DND-41 (cell line): Measurements from ENCODE around the gene RGR.

Experiments used
- ATAC-seq: fragments of 200-7000 bp; cut with Tn5 transposase; 3 replicates; pipeline ENCODE4 v1.9.1; 2021; ENCODE audit warnings: low read depth; ENCODE audit not compliant: insufficient read depth
- DNase-seq: peaks from one replicate; pipeline ENCODE4 v3.0.0-alpha.2; 2020
- H2AFZ ChIP-seq: 2 replicates; pipeline ENCODE4 v1.6.0; 2012; ENCODE audit warnings: low read depth, low read length
- H3K27ac ChIP-seq: 2 replicates; pipeline ENCODE4 v1.5.1; 2012; ENCODE audit warnings: low read length, inconsistent platforms
- H3K27me3 ChIP-seq: fragments of 200-600 bp; sonication (generic); 2 replicates; pipeline ENCODE4 v1.6.0; 2012; ENCODE audit warnings: low read length, mild to moderate bottlenecking, inconsistent platforms; ENCODE audit not compliant: insufficient read depth, poor library complexity
- H3K36me3 ChIP-seq: 2 replicates; pipeline ENCODE4 v1.5.1; 2012; ENCODE audit warnings: low read length, inconsistent platforms; ENCODE audit not compliant: insufficient read depth
- H3K4me1 ChIP-seq: 2 replicates; pipeline ENCODE4 v1.5.1; 2012; ENCODE audit warnings: mild to moderate bottlenecking, low read length; ENCODE audit not compliant: insufficient read depth
- H3K4me2 ChIP-seq: 2 replicates; pipeline ENCODE4 v1.6.0; 2012; ENCODE audit warnings: mild to moderate bottlenecking, moderate library complexity, low read length, inconsistent platforms; ENCODE audit not compliant: insufficient read depth
- H3K4me3 ChIP-seq, 2 experiments: fragments of 200-600 bp in 1 of 2; shearing (Covaris generic) in 1 of 2; 2 replicates each; pipeline ENCODE4 v1.5.1; 2012 to 2016; ENCODE audit warnings: inconsistent platforms in 2 of 2, low read length in 2 of 2, mild to moderate bottlenecking in 2 of 2, low read depth in 1 of 2, moderate library complexity in 1 of 2
- H3K79me2 ChIP-seq: 2 replicates; pipeline ENCODE4 v1.6.0; 2012; ENCODE audit warnings: low read length, inconsistent platforms; ENCODE audit not compliant: insufficient read depth
- H3K9ac ChIP-seq: 2 replicates; pipeline ENCODE4 v1.6.0; 2012; ENCODE audit warnings: low read depth, mild to moderate bottlenecking, inconsistent platforms, low read length, moderate library complexity
- H3K9me3 ChIP-seq: 2 replicates; pipeline ENCODE4 v1.5.1; 2012; ENCODE audit warnings: low read length, moderate library complexity, mild to moderate bottlenecking, inconsistent platforms; ENCODE audit not compliant: insufficient read depth, severe bottlenecking
- H4K20me1 ChIP-seq: 2 replicates; pipeline ENCODE4 v1.6.0; 2012; ENCODE audit warnings: low read length; ENCODE audit not compliant: insufficient read depth
- EZH2 ChIP-seq: IDR thresholded peaks from 3 replicates; pipeline ENCODE4 v1.6.1; 2012; ENCODE audit warnings: borderline replicate concordance, low read depth, mild to moderate bottlenecking, moderate library complexity, low read length, inconsistent platforms; ENCODE audit not compliant: severe bottlenecking
- TF ChIP-seq, protein P1 (sequence below): IDR thresholded peaks from 2 replicates; pipeline ENCODE4 v1.5.1; 2012; ENCODE audit warnings: borderline replicate concordance, low read length, moderate library complexity, mild to moderate bottlenecking; ENCODE audit not compliant: poor library complexity, severe bottlenecking; ENCODE audit errors: extremely low read depth

RGR gene

DNA sequence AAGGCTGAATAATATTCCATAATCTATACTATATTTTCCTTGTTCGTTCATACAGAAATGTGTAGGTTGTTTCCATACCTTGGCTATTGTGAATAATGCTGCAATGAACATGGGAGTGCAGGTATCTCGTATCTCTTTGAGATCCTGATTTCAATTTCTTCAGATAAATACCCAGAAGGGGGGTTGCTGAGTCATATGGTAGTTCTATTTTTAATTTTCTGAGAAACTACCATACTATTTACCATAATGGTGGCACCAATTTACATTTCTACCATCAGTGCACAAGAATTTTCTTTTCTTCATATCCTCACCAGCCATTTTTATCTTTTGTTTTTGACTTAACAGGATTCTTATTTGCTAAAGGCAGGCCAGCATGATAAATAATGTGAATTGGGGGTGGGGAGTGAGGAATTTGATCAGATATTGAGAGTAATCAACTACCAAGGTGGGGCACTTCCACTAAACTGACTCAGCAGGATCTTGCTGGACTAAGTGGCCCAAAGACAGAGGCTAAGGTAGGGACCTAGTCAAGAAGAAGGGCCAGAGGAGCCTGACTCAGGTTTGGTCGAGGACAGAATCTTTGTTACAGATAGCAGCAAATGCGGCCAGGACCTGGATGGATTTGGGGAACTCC lies 62.0 kb downstream of the RGR start:
- Histone ChIP-seq H3K4me1 (peaks cover 45% of the 10 kb centered on the region), H3K4me3 (no peak overlapping the region), H3K27me3 (no peaks in the 10 kb centered on the region), H3K27ac (peak overlapping the region; percentile 86), H4K20me1 (no peaks in the 10 kb centered on the region), H3K9ac (no peak overlapping the region), H2AFZ (no peak overlapping the region), H3K4me2 (no peak overlapping the region), H3K79me2 (no peaks in the 10 kb centered on the region), H3K36me3 (no peaks in the 10 kb centered on the region), H3K9me3 (no peaks in the 10 kb centered on the region)
- ATAC-seq (no peak), DNase-seq (no peak)
- no peak for TF ChIP-seq EZH2
- TF ChIP-seq, protein P1, sequence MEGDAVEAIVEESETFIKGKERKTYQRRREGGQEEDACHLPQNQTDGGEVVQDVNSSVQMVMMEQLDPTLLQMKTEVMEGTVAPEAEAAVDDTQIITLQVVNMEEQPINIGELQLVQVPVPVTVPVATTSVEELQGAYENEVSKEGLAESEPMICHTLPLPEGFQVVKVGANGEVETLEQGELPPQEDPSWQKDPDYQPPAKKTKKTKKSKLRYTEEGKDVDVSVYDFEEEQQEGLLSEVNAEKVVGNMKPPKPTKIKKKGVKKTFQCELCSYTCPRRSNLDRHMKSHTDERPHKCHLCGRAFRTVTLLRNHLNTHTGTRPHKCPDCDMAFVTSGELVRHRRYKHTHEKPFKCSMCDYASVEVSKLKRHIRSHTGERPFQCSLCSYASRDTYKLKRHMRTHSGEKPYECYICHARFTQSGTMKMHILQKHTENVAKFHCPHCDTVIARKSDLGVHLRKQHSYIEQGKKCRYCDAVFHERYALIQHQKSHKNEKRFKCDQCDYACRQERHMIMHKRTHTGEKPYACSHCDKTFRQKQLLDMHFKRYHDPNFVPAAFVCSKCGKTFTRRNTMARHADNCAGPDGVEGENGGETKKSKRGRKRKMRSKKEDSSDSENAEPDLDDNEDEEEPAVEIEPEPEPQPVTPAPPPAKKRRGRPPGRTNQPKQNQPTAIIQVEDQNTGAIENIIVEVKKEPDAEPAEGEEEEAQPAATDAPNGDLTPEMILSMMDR, result no peak

DNA sequence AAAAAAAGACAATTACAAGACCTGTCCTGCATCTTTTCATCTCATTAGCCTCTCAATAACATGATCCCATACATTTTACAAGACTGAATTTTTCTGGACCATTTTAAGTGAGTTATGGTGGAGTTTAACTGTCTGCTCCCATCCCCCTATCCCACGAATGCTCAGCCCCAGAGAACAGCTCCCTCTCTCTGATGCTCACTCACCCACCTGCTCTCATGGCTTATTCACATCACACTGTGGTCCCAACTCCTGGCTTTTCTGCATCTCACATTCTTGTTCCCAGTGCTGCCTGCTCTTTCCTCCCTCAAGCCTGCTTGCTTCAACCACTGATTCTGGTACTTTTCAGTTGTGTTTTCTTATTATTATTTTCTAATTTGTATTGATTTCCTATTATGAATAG lies 63.2 kb downstream of the RGR start:
- Histone ChIP-seq H3K9ac (no peak overlapping the region), H3K4me1 (peaks cover 45% of the 10 kb centered on the region), H3K27me3 (no peaks in the 10 kb centered on the region), H3K4me3 (no peak overlapping the region), H4K20me1 (no peaks in the 10 kb centered on the region), H3K4me2 (peak overlapping the region; percentile 61; the same call in 1 of the 2 replicates), H3K9me3 (no peaks in the 10 kb centered on the region), H3K79me2 (no peaks in the 10 kb centered on the region), H3K27ac (peak overlapping the region; percentile 86), H3K36me3 (no peaks in the 10 kb centered on the region), H2AFZ (no peak overlapping the region)
- ATAC-seq, result peak; percentile 47
- peak; percentile 61 for DNase-seq
- no peak for TF ChIP-seq EZH2
- TF ChIP-seq, protein P1, result peak; percentile 28

DNA sequence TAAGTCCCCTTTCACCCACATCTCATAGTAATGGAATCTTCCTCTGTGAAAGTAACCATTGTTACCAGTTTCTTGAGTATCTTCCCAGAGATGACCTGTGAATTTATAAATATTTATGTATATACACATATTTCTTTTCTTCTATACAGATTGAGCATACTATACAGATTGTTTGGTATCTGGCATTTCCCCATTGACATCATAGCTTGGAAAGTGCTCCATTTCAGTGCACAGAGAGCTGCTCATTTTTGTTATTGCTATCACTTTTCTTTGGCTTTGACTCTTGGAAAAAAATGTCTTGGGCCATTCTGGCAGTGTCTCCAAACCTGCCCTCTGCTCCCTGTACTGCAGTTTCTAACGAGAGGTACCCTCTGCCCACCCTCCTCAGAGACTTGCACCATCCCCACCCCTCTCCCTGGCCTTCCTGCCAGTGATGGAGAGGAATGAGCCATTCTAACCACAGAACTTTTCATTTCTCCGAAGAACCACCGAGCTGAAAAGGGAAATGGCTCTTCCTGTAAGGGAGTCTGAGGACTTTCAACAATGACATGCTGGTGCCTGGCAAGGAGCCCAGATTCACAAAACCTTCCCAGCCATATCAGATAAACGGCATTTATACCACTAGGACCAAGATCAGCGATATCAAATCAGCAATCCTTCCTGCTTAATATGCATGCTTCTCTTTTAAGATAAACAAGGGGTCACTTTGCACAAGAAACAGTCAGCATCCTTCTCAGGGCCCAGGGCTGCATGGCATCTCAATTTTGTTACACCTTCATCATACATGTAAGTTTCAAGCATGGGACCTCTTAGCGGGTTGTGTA lies 63.8 kb downstream of the RGR start:
- H3K4me3 ChIP-seq, result peak overlapping the region in 1 of 2 experiments; percentile 38; a peak in 2 of 4 replicates
- peaks cover 45% of the 10 kb centered on the region for H3K4me1 ChIP-seq
- TF ChIP-seq, protein P1, result no peak
- no peak for TF ChIP-seq EZH2
- H4K20me1 ChIP-seq, result no peaks in the 10 kb centered on the region
- no peaks in the 10 kb centered on the region for H3K79me2 ChIP-seq
- DNase-seq (peak; percentile 90), ATAC-seq (peak; percentile 90)
- peak overlapping the region; percentile 39 for H3K9ac ChIP-seq
- H3K27me3 ChIP-seq, result no peaks in the 10 kb centered on the region
- H3K27ac ChIP-seq, result peak overlapping the region; percentile 86
- H2AFZ ChIP-seq, result peak overlapping the region; percentile 12
- no peaks in the 10 kb centered on the region for H3K9me3 ChIP-seq
- peak overlapping the region; percentile 61 for H3K4me2 ChIP-seq
- no peaks in the 10 kb centered on the region for H3K36me3 ChIP-seq
